Fibroblast of villous mesenchyme (primary cell): Measurements from ENCODE around the gene KRTAP5-7. TPM values are rescaled to one million over a fixed set of nuclear protein-coding genes. Genes with fewer than 3 reads are reported as not detected.
A peak's percentile ranks its signal among the peaks of the same experiment; 100 is the strongest.
"Not testable (repeated sequence)": the region's sequence is repeated elsewhere in the genome, so short reads cannot be mapped to it uniquely, and the experiment has no call there.

Experiments used
- DNase-seq: peaks from one replicate; pipeline ENCODE4 v3.0.0-alpha.2; 2010; ENCODE audit warnings: low read depth
- H3K4me3 ChIP-seq: 2 replicates; pipeline ENCODE4 v1.5.1; 2011; ENCODE audit warnings: low read depth, mild to moderate bottlenecking, low read length
- CTCF ChIP-seq: IDR thresholded peaks from 2 replicates; pipeline ENCODE4 v1.5.1; 2012; ENCODE audit warnings: low read depth, mild to moderate bottlenecking, low read length; ENCODE audit not compliant: insufficient read depth
- small RNA-seq: library from RNA; depleted of rRNA; stranded (forward); fragments of <200 nt; gene quantifications from one replicate; pipeline ENCODE3, GENCODE V24; 2012
- total RNA-seq: library from RNA; depleted of rRNA; stranded (reverse); fragments of >200 nt; gene quantifications from 2 replicates; pipeline ENCODE4 v1.2.3, GENCODE V29; 2012

KRTAP5-7 gene
- total RNA-seq, 1 donor = not detected

- no peak overlapping the region for H3K4me3 ChIP-seq
- DNase-seq = peak; percentile 3
- TF ChIP-seq CTCF = no peak
Measured at GRCh38 chr11:71568704-71569349, 41.8 kb downstream of the KRTAP5-7 start.

- not testable (repeated sequence) for DNase-seq, H3K4me3 ChIP-seq
Measured at GRCh38 chr11:71571101-71571850, 44.2 kb downstream of the KRTAP5-7 start.

- no peak for TF ChIP-seq CTCF
- no peak for DNase-seq
- H3K4me3 ChIP-seq = no peak overlapping the region
Measured at GRCh38 chr11:71572811-71573210, 45.7 kb downstream of the KRTAP5-7 start.

- H3K4me3 ChIP-seq = no peak overlapping the region
- no peak for TF ChIP-seq CTCF
- DNase-seq = no peak
Measured at GRCh38 chr11:71574418-71574817, 47.4 kb downstream of the KRTAP5-7 start.

- DNase-seq = no peak
- no peak for TF ChIP-seq CTCF
- H3K4me3 ChIP-seq = no peak overlapping the region
Measured at GRCh38 chr11:71575723-71576424, 48.8 kb downstream of the KRTAP5-7 start.

GRCh38 chr11:71576688-71577465, 49.8 kb downstream of the KRTAP5-7 start:
- DNase-seq, H3K4me3 ChIP-seq: not testable (repeated sequence)

GRCh38 chr11:71577469-71578004, 50.5 kb downstream of the KRTAP5-7 start:
- TF ChIP-seq CTCF = no peak
- no peak for DNase-seq
- no peak overlapping the region for H3K4me3 ChIP-seq

Small RNA genes lying within 50 kb of the gene (small RNA-seq; reads per million reads assigned to genes)
- not detected for gene AP000867.1

Other genes with a start within 250 kb of the KRTAP5-7 start
- 94.1 and 101 TPM in 2 replicates for gene DHCR7, start 78.9 kb upstream of the KRTAP5-7 start, total RNA-seq
- gene NADSYN1, start 74.1 kb upstream of the KRTAP5-7 start, total RNA-seq = 53.5 and 71.2 TPM in 2 replicates
- gene KRTAP5-8, start 10.8 kb downstream of the KRTAP5-7 start, total RNA-seq = not detected in 2 replicates
- gene KRTAP5-9, start 21.2 kb downstream of the KRTAP5-7 start, total RNA-seq = 0.32 TPM in 1 of 2 replicates, not detected in the other
- gene KRTAP5-10, start 38.3 kb downstream of the KRTAP5-7 start, total RNA-seq = not detected in 2 replicates
- gene KRTAP5-11, start 55.6 kb downstream of the KRTAP5-7 start, total RNA-seq = not detected in 2 replicates